A549 (cell line): ENCODE measurements around the gene RAB15.

Experiments
- CEBPB ChIP-seq, 2 experiments: fragments of >200 bp in 1 of 2; sonication (Bioruptor Twin) in 1 of 2; formaldehyde crosslinking in 1 of 2; IDR thresholded peaks; 2 replicates each; pipeline ENCODE4 v1.6.1; 2012 to 2016
- CTCF ChIP-seq: fragments of >200 bp; sonication (Bioruptor Twin); formaldehyde crosslinking; IDR thresholded peaks from 3 replicates; pipeline ENCODE4 v1.5.1; 2016
- RAD21 ChIP-seq, 2 experiments: fragments of >200 bp in 1 of 2; sonication (Bioruptor Twin) in 1 of 2; formaldehyde crosslinking in 1 of 2; IDR thresholded peaks in 1 of 2; conservative IDR thresholded peaks in 1 of 2; 2 replicates in 1 of 2; 3 replicates in 1 of 2; pipeline ENCODE4 v1.6.1; 2012 to 2018; ENCODE audit warnings: inconsistent platforms in 1 of 2
- RFX5 ChIP-seq: fragments of 450-650 bp; IDR thresholded peaks from 2 replicates; pipeline ENCODE4 v1.7.1; 2014; ENCODE audit warnings: antibody characterized with exemption, mild to moderate bottlenecking, moderate library complexity

GRCh38 chr14:64955297-64955696 lies 16.8 kb downstream of the RAB15 start:
- TF ChIP-seq CEBPB (IDR thresholded peaks at IDR 0.05) = no peak
- TF ChIP-seq RAD21 (conservative IDR thresholded peaks at IDR 0.05 in 1 of 2, IDR thresholded peaks at IDR 0.05 in 1 of 2) = no peak
- no peak for TF ChIP-seq CTCF
- TF ChIP-seq RFX5 = no peak
